ENCODE data around the gene KCNG4.

KCNG4 gene

DNA sequence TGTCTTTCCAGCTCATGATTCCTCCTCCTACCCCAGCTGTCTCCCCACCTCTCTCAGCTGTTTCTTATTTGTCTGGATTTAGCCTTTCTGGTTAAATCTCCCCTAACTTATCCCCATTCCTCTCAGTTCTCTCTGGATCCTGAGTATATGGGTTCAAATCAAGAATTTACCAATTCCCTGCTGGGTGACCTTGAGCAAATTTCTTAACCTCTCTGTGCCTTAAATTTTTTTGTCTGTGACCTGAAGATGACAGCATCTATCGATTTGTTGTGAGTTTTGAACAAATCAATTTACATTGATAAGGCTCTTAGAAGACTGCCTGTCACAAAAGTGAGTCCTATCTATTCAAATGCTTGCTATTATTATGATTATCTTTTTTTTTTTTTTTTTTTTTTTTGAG is 2.0 kb upstream of the KCNG4 start:
- no peak for TF ChIP-seq FOXK2 (IDR thresholded peaks at IDR 0.05)
- TF ChIP-seq L3MBTL2 (conservative IDR thresholded peaks at IDR 0.05): no peak
- POLR2A ChIA-PET: no interaction called here
- no peak for DNase-seq (ENCODE audit: extremely low spot score)
- CTCF ChIA-PET: no interaction called here

DNA sequence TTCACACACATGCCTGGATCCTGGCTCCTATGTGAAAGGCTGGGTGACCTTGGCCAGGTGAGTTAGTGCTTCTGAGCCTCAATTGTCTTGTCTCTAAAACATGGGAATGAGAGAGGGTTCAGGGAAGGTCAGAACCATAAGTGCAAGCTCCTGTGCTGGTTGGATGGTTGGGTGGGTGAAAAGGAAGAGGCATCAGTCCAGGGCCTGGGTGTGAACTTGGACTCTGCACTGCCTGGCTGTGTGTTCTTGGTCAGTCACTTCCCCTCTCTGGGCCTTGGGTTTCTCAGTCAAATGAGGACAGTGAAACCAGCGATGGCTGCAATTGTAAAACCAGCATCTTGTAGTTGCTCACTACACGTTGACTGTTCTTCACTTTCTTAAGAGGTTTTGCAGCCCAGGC is 643 bp upstream of the KCNG4 start:
- ChIA-PET POLR2A (no interaction called here), CTCF (no interaction called here)
- no peak for DNase-seq (ENCODE audit: extremely low spot score)
- TF ChIP-seq SUZ12 (IDR thresholded peaks at IDR 0.05) (no peak), CTBP1 (IDR thresholded peaks at IDR 0.05; ENCODE audit: borderline replicate concordance) (no peak), L3MBTL2 (conservative IDR thresholded peaks at IDR 0.05) (no peak), NFRKB (IDR thresholded peaks at IDR 0.05) (no peak), ARNT (IDR thresholded peaks at IDR 0.05) (no peak), FOXK2 (IDR thresholded peaks at IDR 0.05) (no peak), ZNF384 (IDR thresholded peaks at IDR 0.05) (no peak), ELF4 (IDR thresholded peaks at IDR 0.05) (no peak), BHLHE40 (IDR thresholded peaks at IDR 0.05; ENCODE audit: borderline replicate concordance) (no peak), SP1 (IDR thresholded peaks at IDR 0.05) (no peak), HDGF (IDR thresholded peaks at IDR 0.05; ENCODE audit: borderline replicate concordance) (no peak), FOXM1 (IDR thresholded peaks at IDR 0.05; ENCODE audit: borderline replicate concordance) (no peak), LEF1 (IDR thresholded peaks at IDR 0.05; ENCODE audit: borderline replicate concordance) (no peak), TARDBP (IDR thresholded peaks at IDR 0.05) (no peak), FOXA1 (IDR thresholded peaks at IDR 0.05) (no peak)
- TF ChIP-seq, protein P1, sequence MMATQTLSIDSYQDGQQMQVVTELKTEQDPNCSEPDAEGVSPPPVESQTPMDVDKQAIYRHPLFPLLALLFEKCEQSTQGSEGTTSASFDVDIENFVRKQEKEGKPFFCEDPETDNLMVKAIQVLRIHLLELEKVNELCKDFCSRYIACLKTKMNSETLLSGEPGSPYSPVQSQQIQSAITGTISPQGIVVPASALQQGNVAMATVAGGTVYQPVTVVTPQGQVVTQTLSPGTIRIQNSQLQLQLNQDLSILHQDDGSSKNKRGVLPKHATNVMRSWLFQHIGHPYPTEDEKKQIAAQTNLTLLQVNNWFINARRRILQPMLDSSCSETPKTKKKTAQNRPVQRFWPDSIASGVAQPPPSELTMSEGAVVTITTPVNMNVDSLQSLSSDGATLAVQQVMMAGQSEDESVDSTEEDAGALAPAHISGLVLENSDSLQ (IDR thresholded peaks at IDR 0.05): no peak

DNA sequence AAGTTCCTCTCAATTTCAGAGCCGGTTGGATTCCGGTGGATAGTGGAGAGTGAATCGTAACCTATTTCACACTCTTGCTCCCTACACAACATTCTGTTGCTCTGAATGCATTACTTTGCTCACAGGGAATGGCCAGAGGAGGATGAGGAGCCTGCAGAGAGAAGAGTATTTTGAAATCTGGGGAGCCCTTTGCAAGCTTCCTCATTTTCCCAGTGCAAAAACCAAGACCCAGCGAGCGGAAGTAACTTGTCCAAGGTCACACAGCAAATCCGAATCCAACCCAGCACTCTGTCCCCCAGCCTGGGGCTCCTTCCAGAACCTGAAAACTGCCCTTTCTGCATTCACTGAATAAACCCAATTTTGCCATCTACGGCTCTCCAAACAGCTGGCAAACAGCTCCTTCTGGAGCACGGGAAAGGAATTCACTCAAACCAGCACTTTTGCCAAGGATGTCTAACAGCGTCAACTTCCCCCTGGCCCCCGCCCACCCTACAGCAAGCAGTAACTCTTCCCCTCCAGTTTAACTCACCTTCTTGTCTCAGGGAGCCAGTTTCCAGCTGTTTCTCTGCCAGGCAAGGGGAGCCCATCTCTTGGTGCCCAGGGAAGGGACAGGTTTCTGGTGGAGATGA is 557 bp downstream of the KCNG4 start:
- TF ChIP-seq TARDBP (IDR thresholded peaks at IDR 0.05) (no peak), FOXK2 (IDR thresholded peaks at IDR 0.05) (no peak), BHLHE40 (IDR thresholded peaks at IDR 0.05; ENCODE audit: borderline replicate concordance) (no peak), L3MBTL2 (conservative IDR thresholded peaks at IDR 0.05) (no peak)
- ChIA-PET POLR2A (no interaction called here), CTCF (no interaction called here)
- no peak for DNase-seq (ENCODE audit: extremely low spot score)

DNA sequence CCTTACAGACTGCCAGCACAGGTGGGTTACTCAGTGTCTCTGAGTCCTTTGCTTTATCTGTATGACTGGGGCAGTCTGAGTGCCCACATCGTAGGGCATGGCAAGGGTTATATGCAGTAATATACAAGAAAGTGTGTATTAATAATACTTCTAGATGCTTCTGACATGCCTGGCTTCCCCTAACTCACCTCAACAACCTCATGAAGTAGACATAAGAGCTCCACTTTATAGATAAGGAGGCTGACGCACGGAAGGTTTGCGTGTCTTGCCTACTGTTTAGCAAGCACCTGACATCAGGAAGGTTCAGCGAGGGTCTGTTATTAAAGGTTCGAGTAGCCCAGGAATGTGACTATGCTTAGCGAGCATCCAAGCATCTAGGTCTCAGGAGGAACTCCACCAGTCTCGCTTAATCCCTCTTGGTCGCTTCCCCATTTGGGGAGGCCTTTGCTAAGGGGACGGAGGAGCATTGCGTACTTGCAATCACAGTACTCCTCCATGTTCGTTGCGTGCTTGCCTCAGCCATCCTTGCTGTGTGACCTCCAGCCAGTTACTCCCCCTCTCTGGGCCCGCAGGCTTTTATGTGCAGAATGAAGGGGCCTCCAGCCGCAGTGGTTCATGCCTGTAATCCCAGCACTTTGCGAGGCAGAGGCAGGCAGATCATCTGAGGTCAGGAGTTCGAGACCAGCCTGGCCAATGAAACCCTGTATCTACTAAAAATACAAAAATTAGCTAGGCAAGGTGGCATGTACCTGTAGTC is 1.6 kb downstream of the KCNG4 start:
- DNase-seq (ENCODE audit: extremely low spot score): no peak
- POLR2A ChIA-PET: no interaction called here
- TF ChIP-seq FOXM1 (IDR thresholded peaks at IDR 0.05; ENCODE audit: borderline replicate concordance) (no peak), LEF1 (IDR thresholded peaks at IDR 0.05; ENCODE audit: borderline replicate concordance) (no peak), FOXK2 (IDR thresholded peaks at IDR 0.05) (no peak), TARDBP (IDR thresholded peaks at IDR 0.05) (no peak), HDGF (IDR thresholded peaks at IDR 0.05; ENCODE audit: borderline replicate concordance) (no peak), ARNT (IDR thresholded peaks at IDR 0.05) (no peak)
- TF ChIP-seq, protein P1 (IDR thresholded peaks at IDR 0.05): no peak
- CTCF ChIA-PET: interaction anchor here (1.0 kb wide), 1 partner anchor 70 kb away, joined by 3 read pairs; no protein-coding TSS in a partner anchor

DNA sequence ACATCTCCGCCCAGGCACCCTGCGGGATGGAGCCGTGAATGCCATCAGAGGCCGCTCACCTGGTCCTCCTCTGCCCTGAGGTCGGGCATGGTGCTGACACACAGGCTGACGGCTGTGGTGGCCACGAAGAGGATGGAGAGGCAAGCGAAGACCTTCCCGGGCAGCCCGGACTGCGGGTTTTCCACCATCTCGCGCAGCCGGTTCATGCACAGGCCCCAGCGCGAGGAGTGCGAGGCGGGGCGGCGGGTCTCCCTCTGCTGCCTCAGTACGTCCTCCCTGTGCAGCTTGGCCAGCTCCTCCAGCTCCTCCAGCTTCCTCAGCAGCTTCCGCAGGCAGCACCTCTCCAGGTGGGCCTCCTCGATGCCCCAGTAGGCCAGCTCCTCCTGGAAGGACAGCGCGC is 3.1 kb downstream of the KCNG4 start:
- ChIA-PET CTCF (interaction anchor here (0.6 kb wide), 1 partner anchor 705 kb away, joined by 3 read pairs; no protein-coding TSS in a partner anchor), POLR2A (no interaction called here)
- DNase-seq (ENCODE audit: extremely low spot score): no peak
- no peak for TF ChIP-seq SP1 (IDR thresholded peaks at IDR 0.05)
- no peak for TF ChIP-seq LEF1 (IDR thresholded peaks at IDR 0.05; ENCODE audit: borderline replicate concordance)
- no peak for TF ChIP-seq ELF4 (IDR thresholded peaks at IDR 0.05)
- no peak for TF ChIP-seq ARNT (IDR thresholded peaks at IDR 0.05)
- TF ChIP-seq NFRKB (IDR thresholded peaks at IDR 0.05): no peak
- TF ChIP-seq CTBP1 (IDR thresholded peaks at IDR 0.05; ENCODE audit: borderline replicate concordance): no peak
- no peak for TF ChIP-seq FOXA1 (IDR thresholded peaks at IDR 0.05)
- TF ChIP-seq ZNF384 (IDR thresholded peaks at IDR 0.05): no peak
- TF ChIP-seq, protein P1 (IDR thresholded peaks at IDR 0.05): no peak
- no peak for TF ChIP-seq L3MBTL2 (conservative IDR thresholded peaks at IDR 0.05)
- no peak for TF ChIP-seq FOXK2 (IDR thresholded peaks at IDR 0.05)
- TF ChIP-seq TARDBP (IDR thresholded peaks at IDR 0.05): no peak
- TF ChIP-seq BHLHE40 (IDR thresholded peaks at IDR 0.05; ENCODE audit: borderline replicate concordance): no peak
- TF ChIP-seq HDGF (IDR thresholded peaks at IDR 0.05; ENCODE audit: borderline replicate concordance): no peak
- TF ChIP-seq FOXM1 (IDR thresholded peaks at IDR 0.05; ENCODE audit: borderline replicate concordance): no peak

DNA sequence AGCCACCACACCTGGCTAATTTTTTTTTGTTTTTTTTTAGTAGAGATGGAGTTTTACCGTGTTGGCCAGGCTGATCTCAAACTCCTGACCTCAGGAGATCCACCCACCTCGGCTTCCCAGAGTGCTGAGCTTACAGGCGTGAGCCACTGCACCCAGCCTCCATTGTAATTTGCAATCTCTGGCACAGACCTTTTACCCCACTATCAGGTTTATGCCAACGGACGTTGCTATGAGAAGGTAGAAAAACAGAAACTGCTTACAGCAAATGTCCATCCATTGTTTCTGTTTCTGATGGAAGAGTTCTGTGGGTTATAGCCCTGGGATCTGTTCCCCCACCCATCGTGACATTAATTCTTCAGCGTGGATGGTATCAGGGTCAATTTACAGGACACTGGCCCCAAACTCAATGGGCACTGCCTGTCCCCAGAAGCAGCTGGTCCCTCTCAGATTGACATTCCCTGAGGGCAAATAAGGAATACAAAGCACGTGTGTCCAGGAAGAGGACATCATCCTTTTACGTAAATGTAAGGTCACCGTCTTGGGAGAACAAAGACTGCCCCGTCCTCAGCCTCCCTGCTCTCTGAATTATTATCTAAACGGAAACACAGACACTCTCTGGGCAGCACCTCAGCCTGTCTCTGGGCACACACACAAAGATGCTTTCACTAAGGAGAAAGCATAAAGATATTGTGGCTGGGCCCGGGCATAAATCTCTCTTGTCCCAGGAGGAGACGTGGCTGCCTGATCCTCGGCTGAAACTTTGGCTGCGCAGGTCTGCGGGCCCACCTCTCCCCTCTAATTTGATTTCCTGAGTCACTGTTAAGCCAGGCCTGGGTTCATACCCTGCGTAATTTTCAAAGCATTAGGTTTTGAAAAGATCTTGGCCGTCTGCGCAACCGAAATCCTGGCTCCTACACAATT is 5.2 kb downstream of the KCNG4 start:
- POLR2A ChIA-PET: no interaction called here
- CTCF ChIA-PET: interaction anchor here (0.7 kb wide), 1 partner anchor 65 kb away, joined by 5 read pairs; no protein-coding TSS in a partner anchor

More for the DNA sequence above, 5.2 kb downstream of the KCNG4 start:
- TF ChIP-seq FOXK2 (IDR thresholded peaks at IDR 0.05): no peak
- no peak for TF ChIP-seq ARNT (IDR thresholded peaks at IDR 0.05)
- TF ChIP-seq NFRKB (IDR thresholded peaks at IDR 0.05): no peak
- no peak for TF ChIP-seq FOXM1 (IDR thresholded peaks at IDR 0.05; ENCODE audit: borderline replicate concordance)
- TF ChIP-seq SUZ12 (IDR thresholded peaks at IDR 0.05): no peak
- TF ChIP-seq ZNF384 (IDR thresholded peaks at IDR 0.05): no peak
- TF ChIP-seq BHLHE40 (IDR thresholded peaks at IDR 0.05; ENCODE audit: borderline replicate concordance): no peak
- no peak for TF ChIP-seq FOXA1 (IDR thresholded peaks at IDR 0.05)
- TF ChIP-seq, protein P1 (IDR thresholded peaks at IDR 0.05): no peak
- no peak for TF ChIP-seq L3MBTL2 (conservative IDR thresholded peaks at IDR 0.05)
- no peak for TF ChIP-seq CTBP1 (IDR thresholded peaks at IDR 0.05; ENCODE audit: borderline replicate concordance)
- TF ChIP-seq HDGF (IDR thresholded peaks at IDR 0.05; ENCODE audit: borderline replicate concordance): no peak
- no peak for DNase-seq (ENCODE audit: extremely low spot score)

Data from HEK293T (cell line).